GM19351 (cell line): Measurements from ENCODE around the gene CACNA1C.
A peak's percentile ranks its signal among the peaks of the same experiment; 100 is the strongest.
"Not testable (repeated sequence)": the region's sequence is repeated elsewhere in the genome, so short reads cannot be mapped to it uniquely, and the experiment has no call there.

Experiments used
- ATAC-seq: cut with Tn5 transposase; IDR thresholded peaks from one replicate; pipeline ENCODE4 v1.9.1; 2021; ENCODE audit warnings: mild to moderate bottlenecking, moderate library complexity; ENCODE audit not compliant: unreplicated experiment

Gene CACNA1C

GRCh38 chr12:2248901-2249381 lies 196.2 kb downstream of the CACNA1C start:
- ATAC-seq: peak; percentile 93

- ATAC-seq: no peak
Observed at GRCh38 chr12:2250797-2251196, 198.0 kb downstream of the CACNA1C start.

- ATAC-seq: no peak
Observed at GRCh38 chr12:2251526-2252209, 198.9 kb downstream of the CACNA1C start.

DNA sequence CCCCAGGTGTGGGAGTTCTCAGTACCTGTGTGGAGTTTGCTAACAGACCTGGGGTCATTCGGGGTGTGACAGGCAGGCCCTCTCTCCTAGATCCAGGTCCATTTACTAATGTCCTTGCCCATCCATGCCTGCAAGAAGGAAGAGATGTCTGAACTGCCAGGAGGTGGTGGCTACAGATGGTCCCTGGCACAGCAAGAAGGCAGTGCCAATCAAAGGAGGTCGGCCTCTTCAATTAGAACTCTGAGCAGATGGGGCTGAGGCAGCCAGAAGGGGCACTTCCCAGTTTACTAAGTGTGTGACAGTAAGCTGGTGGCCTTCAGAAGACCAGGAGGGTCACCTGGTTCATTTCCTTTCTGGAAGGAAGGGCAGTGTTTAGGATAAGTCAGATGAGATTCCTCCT lies 202.5 kb downstream of the CACNA1C start:
- no peak for ATAC-seq

- ATAC-seq: not testable (repeated sequence)
Observed at GRCh38 chr12:2255731-2256130, 202.9 kb downstream of the CACNA1C start.

DNA sequence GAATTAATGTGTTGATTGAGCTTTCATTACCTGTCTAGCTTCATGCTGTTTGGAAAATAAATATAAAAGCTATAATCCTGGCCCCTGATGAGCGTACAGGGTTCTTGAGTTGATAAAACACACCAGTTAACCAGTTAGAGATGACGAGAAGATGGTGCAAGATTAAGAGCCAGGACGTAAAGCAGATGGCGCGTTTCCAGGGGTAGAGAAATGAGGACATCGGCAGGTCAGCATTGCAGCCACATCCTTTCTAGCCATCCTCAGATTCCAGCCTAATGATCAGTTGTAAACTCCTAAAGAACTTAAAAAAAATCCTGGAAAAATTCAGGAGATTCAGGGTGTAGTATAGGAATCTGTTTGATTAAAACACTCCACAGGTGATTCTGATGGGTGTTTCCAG lies 203.7 kb downstream of the CACNA1C start:
- no peak for ATAC-seq

GRCh38 chr12:2256915-2257314 lies 204.1 kb downstream of the CACNA1C start:
- no peak for ATAC-seq

DNA sequence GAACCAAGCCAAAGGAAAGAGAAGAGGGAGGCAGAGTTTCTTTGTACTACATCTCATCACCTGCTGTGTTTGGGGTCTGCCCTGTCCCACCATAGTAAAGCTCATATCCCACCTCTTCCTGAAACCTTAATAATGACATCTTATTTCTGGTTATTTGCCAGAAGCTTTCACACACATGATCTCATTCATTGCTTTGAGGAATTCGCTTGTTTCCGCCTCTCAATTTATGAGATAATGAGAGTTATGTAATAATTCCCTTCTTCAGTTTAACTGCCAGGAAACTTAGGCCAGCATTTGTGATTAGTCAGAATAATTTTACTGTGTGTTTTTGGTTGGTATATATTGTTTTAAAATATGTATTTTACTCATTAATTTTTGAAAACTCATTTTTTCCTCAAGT lies 205.2 kb downstream of the CACNA1C start:
- no peak for ATAC-seq

- ATAC-seq: no peak
Observed at GRCh38 chr12:2259369-2259768, 206.6 kb downstream of the CACNA1C start.

- no peak for ATAC-seq
Observed at GRCh38 chr12:2260441-2260840, 207.7 kb downstream of the CACNA1C start.

DNA sequence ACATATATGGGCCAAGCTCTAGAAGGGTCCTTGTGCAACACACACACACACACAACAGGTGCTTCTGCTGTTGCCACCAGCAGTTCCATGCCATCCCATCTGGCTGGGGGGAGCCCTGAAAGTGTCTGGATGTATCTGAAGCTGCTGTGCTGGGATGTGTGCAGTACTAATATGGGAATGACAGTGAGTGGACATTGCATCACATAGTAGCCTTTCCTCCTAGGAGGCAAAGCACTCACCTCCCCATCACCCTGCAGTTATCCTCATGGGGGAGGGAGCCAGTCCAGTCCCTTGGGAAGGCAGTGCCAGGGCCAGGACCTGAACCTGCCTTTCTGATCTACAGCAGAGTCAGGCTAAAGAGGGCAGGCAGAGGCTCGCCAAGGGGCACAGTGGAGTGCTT lies 208.9 kb downstream of the CACNA1C start:
- no peak for ATAC-seq

- no peak for ATAC-seq
Observed at GRCh38 chr12:2262449-2262848, 209.7 kb downstream of the CACNA1C start.

GRCh38 chr12:2263901-2264300 lies 211.1 kb downstream of the CACNA1C start:
- ATAC-seq: no peak

- ATAC-seq: no peak
Observed at GRCh38 chr12:2264651-2265232, 212.0 kb downstream of the CACNA1C start.

DNA sequence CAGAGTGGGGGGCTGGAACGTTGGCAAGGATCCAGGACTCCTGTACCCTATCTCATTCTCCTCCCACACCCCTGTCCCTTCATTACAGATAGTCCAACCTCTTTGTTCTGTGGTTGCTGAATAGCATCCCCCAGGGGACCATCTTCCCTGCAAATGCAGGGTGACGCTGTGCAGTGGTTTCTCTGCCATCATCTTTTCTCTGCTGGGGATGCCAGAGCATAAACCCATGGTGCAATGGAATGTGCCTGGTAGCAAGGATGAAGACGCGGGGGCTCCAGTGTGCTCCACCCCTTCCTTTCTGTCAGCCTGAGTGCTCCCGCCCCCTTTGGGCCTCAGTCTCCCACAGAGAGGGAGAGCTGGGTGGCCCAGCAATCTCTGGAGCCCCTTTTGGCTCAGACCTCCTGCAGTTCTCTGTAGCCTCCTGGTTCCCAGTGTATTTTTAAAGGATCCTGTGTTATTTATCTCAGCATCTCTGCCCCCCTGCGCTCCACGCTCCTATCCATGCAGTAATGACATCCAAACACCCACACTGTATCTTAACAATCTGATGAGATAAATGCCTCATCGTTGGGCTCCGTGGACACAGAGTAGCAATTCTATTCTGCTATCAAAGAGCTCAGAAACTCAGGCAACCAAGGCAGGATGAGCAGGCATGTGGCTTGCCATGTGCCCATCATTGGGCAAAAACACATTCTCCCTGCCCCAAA lies 212.8 kb downstream of the CACNA1C start:
- ATAC-seq: no peak

DNA sequence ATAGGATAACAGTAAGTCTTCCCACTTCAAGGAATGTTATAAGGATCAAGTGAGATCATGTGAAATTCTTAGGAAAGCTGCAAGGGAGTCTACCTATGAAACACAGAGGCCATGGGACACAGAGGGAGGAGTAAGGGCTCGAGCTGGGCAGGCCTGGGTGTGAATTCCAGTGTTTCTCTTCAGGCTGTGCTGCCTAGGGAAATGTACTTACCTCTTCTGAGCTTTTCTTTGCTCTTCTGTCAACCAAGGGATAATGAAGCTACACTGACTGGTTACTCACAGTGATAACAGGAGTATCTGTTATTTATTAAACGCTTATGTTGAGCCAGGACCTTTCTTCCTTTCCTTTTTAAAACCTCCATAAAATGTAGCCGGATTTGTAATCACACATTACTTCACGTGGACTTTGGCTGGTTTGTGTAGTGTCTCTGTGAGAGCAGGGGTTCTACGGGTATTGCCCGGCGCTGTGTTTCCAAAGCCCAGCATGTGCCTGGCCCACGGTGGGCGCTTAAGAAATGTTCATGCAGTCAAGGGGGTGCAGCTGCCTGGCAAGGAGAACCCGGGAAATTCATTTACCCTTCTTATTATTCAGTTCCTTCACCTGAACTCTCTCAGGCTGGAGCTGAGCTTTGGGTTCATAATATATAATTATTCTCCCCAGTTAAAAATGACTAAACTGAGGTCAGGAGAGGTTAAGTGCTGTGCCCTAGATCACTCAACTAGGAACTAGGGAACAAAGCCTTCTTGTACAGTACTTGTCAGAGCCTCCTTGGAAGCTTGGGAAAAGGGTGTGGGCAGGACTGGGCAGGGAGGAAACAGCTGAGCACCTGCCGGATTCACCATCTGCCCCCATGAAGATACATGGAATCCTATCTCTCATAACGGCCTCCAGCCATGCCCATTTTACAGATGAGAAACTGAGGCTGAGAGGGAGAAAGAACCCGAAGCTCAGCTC lies 214.2 kb downstream of the CACNA1C start:
- no peak for ATAC-seq

DNA sequence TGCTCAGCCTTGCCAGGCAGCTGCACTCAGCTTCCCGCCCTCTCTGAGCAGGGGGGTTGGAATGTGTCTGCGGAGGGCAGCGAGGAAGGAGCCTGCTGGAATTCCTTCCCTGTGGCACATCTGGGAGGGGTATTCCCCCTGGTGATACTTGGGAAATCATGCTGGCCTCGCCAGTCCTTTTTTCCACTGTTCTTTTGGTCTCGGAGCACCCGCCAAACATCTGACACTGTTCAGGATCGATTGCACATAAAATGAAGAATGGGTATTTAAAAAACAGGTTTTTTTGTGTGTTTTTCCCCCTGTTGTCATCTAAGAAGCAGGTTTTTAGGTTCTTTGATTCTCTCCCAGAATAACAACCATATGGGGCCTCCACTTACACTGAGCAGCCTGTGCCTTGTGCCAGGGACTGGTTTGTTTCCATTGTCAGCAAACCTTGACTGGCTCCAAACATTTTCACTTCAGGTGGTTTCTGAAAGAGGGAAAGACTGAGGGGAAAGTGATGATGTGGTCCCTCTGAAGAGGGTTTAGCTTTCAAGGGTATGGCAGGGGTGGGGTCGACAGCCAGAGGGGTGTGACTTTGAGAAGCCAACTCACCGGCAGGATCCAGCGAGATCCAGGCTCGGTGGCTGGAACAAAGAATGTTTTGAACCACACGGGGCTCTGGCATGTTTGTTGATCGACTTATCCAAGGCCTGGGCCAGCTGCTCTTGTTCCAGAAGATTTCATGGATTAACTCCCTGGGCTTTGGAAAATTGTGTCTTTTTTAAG lies 215.1 kb downstream of the CACNA1C start:
- no peak for ATAC-seq

- no peak for ATAC-seq
Observed at GRCh38 chr12:2268471-2269286, 215.9 kb downstream of the CACNA1C start.

- no peak for ATAC-seq
Observed at GRCh38 chr12:2270846-2271245, 218.1 kb downstream of the CACNA1C start.
